GM19043 (cell line): Measurements from ENCODE around the gene WHRN.
A peak's percentile ranks its signal among the peaks of the same experiment; 100 is the strongest.

Source experiments
- ATAC-seq: cut with Tn5 transposase; IDR thresholded peaks from one replicate; pipeline ENCODE4 v1.9.1; 2021; ENCODE audit warnings: low read depth; ENCODE audit not compliant: unreplicated experiment

Gene WHRN

DNA sequence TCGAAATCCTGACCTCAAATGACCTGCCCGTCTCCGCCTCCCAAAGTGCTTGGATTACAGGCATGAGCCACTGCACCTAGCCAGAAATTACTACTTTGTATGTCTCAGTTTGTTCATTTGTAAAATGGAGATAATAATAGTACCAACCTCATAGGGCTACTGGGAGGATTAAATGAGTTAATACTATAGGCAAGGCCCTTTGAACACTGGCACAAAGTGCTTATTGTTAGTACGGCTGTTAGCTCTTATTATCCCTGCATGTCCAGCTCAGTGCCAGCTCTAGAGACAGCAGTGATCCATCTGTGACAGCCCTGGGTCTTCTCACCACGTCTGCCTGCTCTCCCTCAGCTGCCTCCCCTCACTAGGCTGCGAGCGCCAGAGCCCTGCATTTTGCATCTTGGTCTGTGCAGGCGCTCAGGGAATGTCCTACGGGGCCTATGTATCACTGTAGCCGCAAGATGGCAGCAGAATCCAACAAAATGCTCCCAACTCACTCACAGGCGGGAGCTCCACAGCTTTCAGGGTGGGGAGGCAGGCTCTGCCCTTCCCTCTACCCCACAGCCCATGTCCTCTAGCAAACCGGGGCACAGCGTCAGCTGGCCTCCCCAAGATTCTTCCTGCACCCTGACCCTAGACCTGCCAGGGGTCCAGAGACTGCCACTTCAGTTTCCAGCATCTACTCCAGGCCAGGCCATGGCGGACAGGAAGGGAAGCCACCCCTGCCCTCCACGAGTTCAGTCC, 99.8 kb downstream of the WHRN start:
- ATAC-seq: peak; percentile 95

DNA sequence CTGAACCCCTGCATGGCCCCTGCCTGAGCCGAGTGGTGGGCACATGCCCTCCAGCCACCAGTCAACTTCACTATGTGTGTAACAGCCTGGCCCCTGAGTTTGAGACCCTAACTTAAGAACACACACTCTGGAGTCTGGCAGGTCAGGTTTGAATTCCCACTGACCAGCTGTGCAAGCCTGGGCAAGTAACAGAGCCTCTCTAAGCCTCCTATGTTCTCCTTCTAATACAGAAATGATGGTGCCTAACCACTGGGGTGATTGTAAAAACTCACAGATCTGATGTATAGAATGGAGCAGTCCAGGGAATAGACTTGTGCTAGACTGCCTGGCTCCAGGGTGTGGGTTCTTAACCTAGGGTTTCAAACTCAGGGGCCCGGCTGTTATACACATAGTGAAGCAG, 100.7 kb downstream of the WHRN start:
- no peak for ATAC-seq

DNA sequence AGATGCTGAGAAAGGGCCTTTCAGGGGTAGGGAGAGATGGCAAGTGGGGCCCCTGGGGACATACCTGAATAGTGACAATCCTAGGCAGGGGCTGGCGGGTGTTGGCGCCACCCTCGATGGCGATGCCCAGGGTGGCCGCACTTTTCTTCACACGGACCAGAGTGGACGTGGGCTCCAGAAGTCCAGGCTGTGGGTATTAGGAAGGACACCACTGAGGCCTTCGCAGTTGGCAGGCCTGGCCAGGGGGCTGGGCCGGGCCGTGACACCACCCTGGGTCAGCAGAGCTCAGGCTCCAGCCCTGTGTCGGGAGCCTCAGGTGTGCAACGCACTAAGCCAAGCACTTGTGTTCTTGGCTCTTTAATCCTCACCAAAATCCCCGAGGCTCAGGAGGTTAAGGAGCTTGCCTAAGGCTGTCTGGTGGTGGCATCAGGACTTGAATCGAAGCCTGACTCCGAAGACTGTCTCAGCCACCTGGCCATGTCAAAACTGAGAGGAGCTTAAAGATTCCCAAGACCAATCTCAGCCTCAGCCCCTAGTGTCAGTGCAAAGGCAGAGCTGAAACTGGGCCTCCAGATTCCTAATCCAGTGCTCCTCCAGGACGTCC, 102.0 kb downstream of the WHRN start:
- no peak for ATAC-seq

DNA sequence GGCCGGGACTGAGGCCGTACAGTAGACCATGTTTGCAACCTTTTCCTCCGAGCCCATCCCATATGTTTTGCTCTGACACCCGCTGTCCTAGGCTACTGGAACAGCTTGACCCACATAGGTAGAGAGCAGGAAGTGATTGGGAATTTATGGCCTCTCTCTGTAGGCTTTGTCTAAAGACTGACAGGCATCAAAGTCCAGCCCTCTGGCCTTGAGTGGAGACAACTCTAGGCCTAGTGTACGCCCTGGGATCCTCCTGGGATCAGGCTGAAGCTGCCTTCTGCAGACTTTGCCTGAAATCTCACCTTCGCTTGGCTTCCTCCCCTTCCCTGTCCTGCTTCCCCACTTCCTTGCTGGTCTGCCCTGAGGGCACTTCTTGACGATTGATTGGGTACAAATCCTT, 103.9 kb downstream of the WHRN start:
- ATAC-seq: no peak

DNA sequence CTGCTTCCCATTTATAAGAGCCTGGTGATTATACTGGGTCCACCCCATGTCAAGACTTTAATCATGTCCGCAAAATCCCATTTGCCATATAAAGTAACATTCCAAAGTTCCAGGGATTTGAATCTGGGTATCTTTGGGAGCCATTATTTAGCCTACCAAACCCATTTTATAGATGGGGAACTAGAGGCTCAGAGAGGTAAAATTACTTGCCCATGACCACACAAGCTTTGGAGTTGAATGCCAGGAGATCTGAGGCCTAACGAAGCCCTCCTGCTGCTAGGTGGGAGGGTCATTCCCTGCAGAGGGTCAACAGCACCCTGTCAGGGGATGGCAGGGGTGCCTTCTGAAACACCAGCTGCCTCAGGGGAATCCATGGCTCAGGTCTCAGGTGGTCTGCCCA, 104.5 kb downstream of the WHRN start:
- no peak for ATAC-seq

DNA sequence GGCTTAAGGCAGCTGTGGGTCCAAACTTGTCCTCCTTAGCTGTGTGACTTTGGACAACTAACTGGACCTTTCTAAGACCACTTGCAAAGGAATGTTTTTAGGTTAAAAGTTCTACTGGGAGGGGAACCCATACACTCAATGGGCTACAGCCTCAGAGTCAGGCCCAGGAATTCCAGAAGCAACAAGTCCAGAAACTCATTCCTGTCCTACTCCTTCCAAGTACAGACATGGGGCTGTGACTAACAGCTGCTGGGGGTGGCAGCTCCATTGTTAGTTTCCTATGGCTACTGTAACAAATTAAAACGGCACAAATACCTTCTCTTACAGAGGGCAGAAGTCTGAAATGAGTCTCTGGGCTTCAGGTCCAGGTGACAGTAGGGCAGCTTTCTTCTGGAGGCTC, 105.1 kb downstream of the WHRN start:
- ATAC-seq: no peak

DNA sequence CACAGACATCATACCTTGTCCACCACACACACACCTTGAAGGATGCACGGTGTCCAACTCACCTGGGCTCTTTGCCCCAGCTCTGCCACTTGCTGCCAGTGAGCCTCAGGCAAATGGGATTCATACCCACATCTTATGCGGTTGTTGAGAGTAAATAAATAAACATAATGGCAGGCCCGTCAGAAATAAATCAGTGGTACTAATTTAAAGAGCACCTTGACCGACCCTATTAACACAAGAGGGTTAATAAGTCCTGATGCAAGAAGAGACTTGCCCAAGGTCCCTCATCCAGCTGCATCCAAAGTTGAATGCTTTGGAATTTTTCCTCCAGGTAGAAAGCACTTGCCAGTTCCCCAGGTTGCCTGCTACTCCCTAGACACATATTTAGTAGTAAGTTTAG, 105.9 kb downstream of the WHRN start:
- ATAC-seq: no peak

DNA sequence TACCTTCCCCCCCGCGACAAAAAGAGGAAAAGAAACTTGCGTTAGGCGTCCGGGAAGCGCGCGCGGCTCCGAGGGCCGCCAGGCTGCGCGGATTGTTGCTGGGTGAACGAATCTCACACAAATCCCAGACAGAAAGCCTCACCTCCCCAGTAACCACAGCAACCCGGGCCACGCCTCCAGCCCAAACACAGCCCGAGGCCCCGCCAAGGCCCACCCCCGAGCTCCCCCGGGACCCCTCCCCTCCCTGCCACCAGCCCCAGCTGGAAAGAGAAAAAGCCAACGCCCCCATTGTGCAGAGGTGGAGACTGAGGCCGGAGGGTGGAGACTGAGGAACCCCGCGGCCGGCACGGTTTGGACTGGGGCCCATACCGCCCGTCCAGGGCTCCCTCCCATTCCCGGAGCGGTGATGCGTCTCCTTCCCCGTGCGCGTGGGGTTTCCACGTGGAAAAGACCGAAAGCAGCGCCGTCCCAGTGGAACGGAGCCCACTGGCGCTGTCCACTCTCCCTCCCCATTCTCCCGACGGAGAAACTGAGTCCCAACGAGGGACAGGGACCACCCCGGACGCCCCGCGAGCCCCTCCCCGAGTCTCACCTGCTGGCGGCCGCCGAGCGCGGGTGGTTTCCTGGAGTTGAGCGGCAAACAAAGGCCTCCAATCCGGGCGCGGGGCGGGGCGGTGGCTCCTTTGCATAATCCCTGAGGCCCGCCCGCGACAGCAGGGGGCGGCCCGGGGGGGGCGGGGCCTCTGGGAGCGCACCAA, 107.2 kb downstream of the WHRN start:
- ATAC-seq: peak; percentile 73

DNA sequence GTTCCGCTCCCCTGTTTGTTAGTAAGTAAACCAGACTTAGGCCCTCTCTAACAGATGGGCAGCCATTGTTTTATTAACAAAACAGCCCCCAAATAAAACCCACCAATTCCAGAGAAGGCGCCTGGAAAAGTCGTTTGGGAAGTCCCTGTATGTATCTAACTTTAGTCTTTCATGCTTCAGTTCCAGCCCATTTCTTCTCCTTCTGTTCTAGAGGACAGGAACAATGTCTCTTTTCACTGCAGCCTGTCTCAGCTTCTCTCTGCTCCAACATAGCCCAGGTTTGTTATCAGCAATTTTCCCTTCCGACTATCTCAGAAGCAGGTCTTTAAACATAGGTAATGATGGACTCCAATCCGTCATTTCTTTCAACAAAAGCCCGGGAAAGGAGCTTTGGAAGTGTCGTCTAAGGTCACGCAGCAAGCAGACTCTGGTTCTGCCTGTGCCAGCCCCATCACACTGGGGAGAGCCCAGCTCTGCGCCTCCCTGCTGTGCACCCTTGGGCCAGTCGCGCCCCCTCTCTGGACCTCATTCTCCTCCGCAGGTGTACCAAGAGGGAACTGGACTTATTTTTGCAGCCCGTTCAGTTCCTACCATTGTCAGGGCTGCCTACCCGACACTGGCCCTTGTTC, 107.9 kb downstream of the WHRN start:
- ATAC-seq: no peak

DNA sequence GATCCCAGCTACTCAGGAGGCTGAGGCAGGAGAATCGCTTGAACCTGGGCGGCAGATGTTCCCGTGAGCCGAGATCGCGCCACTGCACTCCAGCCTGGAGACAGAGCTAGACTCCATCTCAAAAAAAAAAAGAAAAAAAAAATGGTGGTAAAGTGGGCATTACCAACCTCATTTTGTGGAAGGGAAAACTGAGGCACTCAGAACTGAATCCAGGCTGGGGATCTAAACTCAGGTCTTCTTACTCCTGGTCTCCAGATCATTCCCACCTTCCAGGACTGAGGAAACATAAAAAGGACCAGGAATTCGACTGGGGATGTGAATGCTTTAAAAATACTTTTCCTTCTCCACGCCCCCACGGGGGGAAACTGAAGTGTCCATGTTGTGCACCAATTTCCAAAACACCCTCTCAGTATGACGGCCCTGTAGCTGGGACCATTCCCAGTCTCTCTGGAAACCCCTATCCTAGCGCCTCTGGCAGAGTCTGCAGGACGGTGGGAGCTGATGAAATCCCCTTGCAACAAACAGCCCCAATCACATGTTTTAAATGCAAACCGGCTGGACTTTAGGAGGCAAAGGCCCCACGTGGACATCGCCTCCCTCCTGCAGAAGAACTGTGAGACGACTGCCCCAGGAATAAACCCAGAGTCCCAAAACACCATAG, 108.6 kb downstream of the WHRN start:
- ATAC-seq: no peak

DNA sequence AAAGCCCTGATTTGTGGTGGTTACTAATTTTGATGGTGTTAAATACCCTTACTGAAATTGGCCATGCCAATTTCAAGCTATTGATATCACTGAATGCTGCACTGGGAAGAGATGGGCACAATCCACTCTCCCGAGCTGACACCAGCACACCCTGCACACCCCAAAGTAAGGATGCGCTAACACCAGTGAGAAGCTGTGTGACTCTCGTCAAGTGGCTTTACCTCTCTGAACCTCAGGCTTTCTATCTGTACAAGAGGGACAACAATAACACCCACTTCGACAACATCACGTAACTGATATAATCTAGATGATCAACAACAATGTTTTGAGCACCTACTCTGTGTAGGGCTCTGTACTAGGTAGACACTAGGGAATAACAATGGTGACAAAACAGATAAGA, 109.5 kb downstream of the WHRN start:
- no peak for ATAC-seq

DNA sequence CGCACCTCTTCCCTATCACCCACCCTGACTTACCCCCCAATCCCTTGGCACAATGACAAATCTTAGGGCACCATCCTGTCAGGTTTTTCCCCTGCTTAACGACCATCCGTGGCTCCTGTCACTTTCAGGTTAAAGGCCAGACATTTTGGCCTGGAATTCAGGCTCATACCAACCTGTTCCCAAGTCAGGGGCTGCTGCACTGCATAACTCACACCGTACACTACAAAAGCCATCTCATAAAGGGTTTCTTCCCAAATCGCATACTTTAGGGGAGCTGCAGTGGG, 110.0 kb downstream of the WHRN start:
- ATAC-seq: no peak

DNA sequence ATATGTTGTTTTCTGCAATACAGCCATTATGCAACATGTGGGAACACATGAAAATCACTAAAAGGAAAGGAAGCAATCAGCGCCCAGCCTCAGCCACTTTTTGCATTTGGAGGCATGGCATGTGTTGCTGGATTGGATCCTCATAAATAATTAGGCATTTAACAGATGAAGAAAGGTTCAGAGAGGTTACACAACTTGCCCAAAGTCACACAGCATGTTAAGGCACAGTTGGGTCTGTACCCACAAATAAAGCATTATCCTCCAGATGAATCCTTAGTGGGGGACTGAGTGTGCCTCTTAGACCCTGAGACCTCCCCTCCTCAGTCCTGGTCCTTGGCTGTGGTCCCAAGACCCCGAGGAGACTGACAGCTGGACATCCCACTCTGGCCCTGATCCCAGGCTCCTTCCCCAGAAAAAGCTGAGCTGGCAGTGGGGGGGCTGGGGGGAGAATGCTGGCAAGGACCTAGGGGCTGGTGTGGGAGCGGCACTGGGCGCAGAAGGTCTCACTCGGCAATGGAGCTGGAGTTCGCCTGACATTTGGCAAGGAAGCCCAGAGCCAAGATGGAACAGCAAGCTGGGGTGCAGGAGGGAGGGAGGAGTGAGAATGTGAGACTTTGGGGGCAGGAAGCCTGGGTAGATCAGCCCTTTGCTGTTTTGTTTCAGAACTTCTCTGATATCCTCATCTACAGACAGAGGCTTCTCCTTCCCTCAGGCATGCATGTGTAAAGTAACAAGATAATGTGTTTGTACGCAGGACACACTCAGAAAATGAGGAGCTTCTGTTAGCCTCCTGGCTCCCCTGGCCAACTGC, 110.5 kb downstream of the WHRN start:
- ATAC-seq: no peak

DNA sequence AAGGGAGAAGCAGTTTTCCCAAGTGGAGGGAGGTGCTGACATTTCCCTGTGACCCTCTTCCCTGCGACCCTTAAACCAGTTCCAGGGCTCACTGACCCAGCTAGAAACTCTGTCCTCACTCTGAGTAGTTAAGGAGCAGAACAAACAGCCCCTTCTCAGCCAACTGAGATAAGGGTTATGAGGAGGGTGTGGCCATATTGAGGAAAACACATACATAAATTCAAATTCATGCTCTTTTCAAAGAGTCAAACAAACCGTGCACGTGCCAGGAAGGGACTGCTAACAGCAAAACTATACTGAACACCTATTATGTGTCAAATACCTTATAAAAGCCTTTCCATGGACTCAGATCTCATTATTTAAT, 112.5 kb downstream of the WHRN start:
- no peak for ATAC-seq

DNA sequence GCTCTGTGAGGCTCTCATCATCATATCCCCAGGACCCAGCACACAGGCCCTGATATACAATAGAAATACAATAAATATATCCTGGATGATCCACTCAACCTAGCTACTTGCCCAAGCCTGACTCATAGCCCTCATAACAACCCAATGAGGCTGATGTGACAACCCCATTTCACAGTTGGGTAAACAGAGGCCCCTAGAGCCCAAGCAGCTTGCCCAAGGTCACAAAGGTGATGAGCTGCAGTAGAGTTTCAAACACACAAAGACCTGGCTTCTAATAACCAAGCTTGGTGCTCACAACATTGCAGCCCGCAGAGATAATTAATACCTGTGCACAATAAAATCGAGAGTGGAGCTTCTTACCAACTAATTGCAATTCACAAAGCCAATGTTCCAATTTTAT, 114.3 kb downstream of the WHRN start:
- ATAC-seq: no peak

DNA sequence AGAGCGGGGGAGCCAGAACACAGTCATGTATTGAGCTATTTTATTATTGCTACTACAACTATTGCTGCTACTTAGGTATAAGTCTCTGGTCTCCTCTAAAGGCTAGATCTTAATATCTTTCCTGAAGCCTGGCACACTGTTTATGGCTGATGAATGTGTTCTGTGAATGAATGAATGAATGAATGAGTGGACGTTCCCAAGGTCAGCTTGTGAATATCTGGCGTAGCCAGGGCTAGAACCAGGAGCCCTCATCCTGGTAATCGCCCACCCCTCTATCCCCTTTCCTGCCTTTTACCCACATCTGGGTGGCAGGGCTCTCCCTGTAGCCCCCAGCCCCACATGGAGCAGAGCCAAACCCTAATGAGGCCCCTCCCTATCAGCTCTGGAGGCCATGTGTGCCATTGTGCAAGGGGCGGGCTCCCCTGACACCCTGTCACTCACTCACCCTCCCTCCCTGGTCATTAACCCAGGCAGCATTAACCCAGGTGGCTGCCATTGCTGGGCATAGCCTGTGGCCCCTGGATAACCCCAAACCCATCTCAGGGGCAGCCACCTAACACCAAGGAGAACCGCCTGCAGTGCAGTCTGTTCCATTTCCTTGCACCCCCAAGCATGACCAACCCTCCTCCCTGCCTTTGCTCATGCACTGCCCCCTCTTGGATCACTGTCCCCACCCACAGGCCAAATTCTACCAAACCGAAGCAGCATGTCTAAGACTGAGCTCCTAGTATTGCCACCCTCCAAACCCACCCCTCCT, 115.5 kb downstream of the WHRN start:
- no peak for ATAC-seq

DNA sequence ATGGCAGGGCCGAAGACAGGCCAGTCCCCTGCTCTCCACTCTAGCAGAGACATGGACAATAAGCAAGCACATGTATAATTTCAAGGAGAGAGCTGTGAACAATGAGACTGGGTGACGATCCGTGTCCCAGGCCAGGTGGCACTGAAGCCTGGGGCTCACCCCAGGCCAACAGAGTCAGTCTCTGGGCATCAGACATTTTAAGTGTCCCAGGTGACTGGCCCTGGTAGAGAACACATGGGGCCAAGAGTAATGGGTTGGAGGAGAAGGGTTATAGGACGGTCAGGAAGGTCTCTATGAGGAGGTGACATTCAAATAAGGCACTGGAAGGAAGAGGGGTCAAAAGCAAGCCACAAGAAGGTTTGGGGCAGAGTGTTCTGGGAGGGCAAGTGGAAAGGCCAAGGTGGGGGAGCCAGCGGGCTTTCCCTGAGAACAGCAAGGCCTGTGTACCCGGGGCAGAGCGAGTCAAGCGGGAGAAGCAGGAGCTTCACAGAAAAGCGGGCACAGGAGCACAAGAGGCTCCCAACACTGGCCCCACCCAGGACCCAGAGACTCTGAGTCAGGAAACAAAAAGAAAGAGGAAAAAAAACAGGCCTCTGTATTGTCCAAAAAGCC, 116.4 kb downstream of the WHRN start:
- ATAC-seq: no peak

DNA sequence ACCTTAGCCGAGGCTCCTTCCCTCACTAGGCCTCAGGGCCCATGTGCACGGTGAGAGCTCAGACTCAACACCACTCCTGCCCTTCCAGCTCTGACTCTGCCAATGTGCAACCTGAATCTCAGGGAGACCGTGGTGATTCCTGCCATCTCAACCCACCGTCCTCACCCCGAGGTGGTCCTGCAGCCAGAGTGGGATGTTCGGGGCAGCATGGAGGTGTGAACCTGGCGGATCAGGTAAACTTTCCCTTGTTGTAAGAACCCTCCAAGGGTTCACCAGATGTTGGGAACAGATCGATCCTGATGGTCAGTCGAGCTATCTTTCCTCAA, 117.0 kb downstream of the WHRN start:
- no peak for ATAC-seq

DNA sequence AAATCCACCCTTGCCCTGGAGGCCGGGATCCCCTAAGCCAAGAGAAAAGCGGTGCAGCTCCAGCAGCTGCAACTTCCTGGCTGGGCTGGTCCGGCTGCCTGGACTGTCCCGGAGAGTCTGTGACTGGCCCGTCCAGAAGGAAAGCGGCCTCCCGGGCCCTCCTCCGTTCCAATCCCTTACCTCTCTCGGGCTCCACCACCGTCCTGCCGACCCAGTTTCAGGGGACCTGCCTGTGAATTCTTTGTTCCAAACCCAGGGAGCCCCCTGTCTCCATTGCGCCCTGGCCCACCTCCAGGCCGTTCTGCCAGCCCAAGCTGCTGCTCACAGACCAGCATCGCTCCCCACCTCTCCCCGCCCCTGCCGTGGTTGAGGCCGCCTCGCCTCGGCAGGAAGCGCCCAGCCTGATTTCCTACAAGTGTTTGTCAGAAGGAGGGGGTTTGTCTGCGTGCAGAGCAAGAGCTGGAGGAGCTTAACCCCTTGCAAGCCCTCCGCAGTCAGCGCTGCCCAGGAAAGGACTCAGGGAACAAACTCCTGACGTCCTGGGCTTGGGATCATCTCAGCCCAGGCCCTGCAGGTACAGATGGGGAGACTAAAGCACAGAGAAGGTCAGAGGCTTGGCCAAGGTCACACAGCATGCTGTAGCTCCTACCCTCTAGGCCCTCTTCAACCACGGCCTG, 117.5 kb downstream of the WHRN start, which contains the start of gene AKNA:
Gene AKNA, minus strand, starts transcription at position 303 of the 677 bp plus-strand sequence. CDS start 6,649 bp downstream, outside the sequence.
- ATAC-seq: peak; percentile 15
